ENCODE results near the gene GPSM1.
A peak's percentile ranks its signal among the peaks of the same experiment; 100 is the strongest.
"Not testable (repeated sequence)": the region's sequence is repeated elsewhere in the genome, so short reads cannot be mapped to it uniquely, and the experiment has no call there.

GPSM1 gene

GRCh38 chr9:136397643-136398042 is 70.3 kb downstream of the GPSM1 start:
- DNase-seq (ENCODE audit: low read depth): no peak

GRCh38 chr9:136398286-136398685 is 70.9 kb downstream of the GPSM1 start:
- DNase-seq (ENCODE audit: low read depth): no peak

- DNase-seq (ENCODE audit: low read depth): no peak
Measured at GRCh38 chr9:136399176-136400037, 72.1 kb downstream of the GPSM1 start.

- peak; percentile 59 for DNase-seq (ENCODE audit: low read depth)
Measured at GRCh38 chr9:136400038-136400834, 72.9 kb downstream of the GPSM1 start, which contains the start of gene SNAPC4. Gene SNAPC4, minus strand, starts transcription at chr9:136400170. Its CDS starts 1,742 bp downstream, at chr9:136398428.

GRCh38 chr9:136401173-136401922 is 74.0 kb downstream of the GPSM1 start:
- no peak for DNase-seq (ENCODE audit: low read depth)

- no peak for DNase-seq (ENCODE audit: low read depth)
Measured at GRCh38 chr9:136402067-136402466, 74.7 kb downstream of the GPSM1 start.

GRCh38 chr9:136403538-136403914 is 76.2 kb downstream of the GPSM1 start:
- no peak for DNase-seq (ENCODE audit: low read depth)

- no peak for DNase-seq (ENCODE audit: low read depth)
Measured at GRCh38 chr9:136403915-136404800, 76.8 kb downstream of the GPSM1 start.

GRCh38 chr9:136404801-136405136 is 77.4 kb downstream of the GPSM1 start:
- DNase-seq (ENCODE audit: low read depth): no peak

GRCh38 chr9:136405481-136405880 is 78.1 kb downstream of the GPSM1 start:
- no peak for DNase-seq (ENCODE audit: low read depth)

GRCh38 chr9:136405904-136406303 is 78.6 kb downstream of the GPSM1 start:
- not testable (repeated sequence) for DNase-seq (ENCODE audit: low read depth)

GRCh38 chr9:136407061-136407460 is 79.7 kb downstream of the GPSM1 start:
- not testable (repeated sequence) for DNase-seq (ENCODE audit: low read depth)

- no peak for DNase-seq (ENCODE audit: low read depth)
Measured at GRCh38 chr9:136407911-136408310, 80.6 kb downstream of the GPSM1 start.

Measured in GM04504 (cell line).